Adrenal gland (tissue), 12 donors: Measurements from ENCODE around the gene LRP1B. TPM values are rescaled to one million over a fixed set of nuclear protein-coding genes. Genes with fewer than 3 reads are reported as not detected.

Experiments used
- DNase-seq, 7 donors: peaks; one replicate each; pipeline ENCODE4 v3.0.0-alpha.2; 2019 to 2020
- H3K27ac ChIP-seq, 5 donors: fragments of 200-600 bp; sonication (generic) in 4 of 5; 1 replicate in 3 of 5; 2 replicates in 2 of 5; pipeline versions ENCODE4 v1.5.1 to v1.8.0; 2016 to 2020; ENCODE audit warnings: mild to moderate bottlenecking in 1 of 5
- H3K27me3 ChIP-seq: fragments of 200-600 bp; 2 replicates; pipeline ENCODE4 v1.8.0; 2021
- H3K36me3 ChIP-seq, 2 donors: fragments of 200-600 bp; replicated peaks in 1 of 2; 1 replicate in 1 of 2; 2 replicates in 1 of 2; pipeline versions ENCODE4 v1.5.1 to v1.8.0; 2018 to 2022
- H3K4me1 ChIP-seq, 2 donors: fragments of 200-600 bp; replicated peaks in 1 of 2; 1 replicate in 1 of 2; 2 replicates in 1 of 2; pipeline versions ENCODE4 v1.5.1 to v1.8.0; 2018 to 2021
- H3K4me3 ChIP-seq, 4 donors: fragments of 200-600 bp; sonication (generic) in 3 of 4; one replicate each; pipeline ENCODE4 v1.5.1; 2016 to 2018
- H3K9me3 ChIP-seq, 3 donors: fragments of 200-600 bp; sonication (generic) in 1 of 3; replicated peaks in 1 of 3; 1 replicate in 2 of 3; 2 replicates in 1 of 3; pipeline versions ENCODE4 v1.5.1 to v1.8.0; 2016 to 2021
- CTCF ChIP-seq, 6 experiments: fragments of 450-650 bp in 4 of 6; fragments of 200-600 bp in 2 of 6; sonication (generic) in 1 of 6; IDR thresholded peaks; 1 replicate in 5 of 6; 2 replicates in 1 of 6; pipeline versions ENCODE4 v1.5.1 to v1.8.0; 2016 to 2021; ENCODE audit warnings: antibody characterized with exemption in 6 of 6, mild to moderate bottlenecking in 2 of 6, moderate library complexity in 1 of 6
- POLR2A ChIP-seq, 2 donors: fragments of 450-650 bp; IDR thresholded peaks; one replicate each; pipeline ENCODE4 v1.6.1; 2017; ENCODE audit warnings: antibody characterized with exemption in 2 of 2, mild to moderate bottlenecking in 2 of 2, moderate library complexity in 1 of 2
- WGBS, 4 donors: extraction: QIAGEN DNeasy Blood & Tissue Kit in 2 of 4; methylation state at CpG; one replicate each; pipeline versions ENCODE4 v1.1.5 to v1.1.7; 2013 to 2017; 5-methylcytosine and 5-hydroxymethylcytosine counted together
- intact Hi-C, 2 donors: fragments of 100-400 bp; cut with DNase I; formaldehyde crosslinking; loops; one replicate each; pipeline versions ENCODE4 v1.14.1 to v1.15.0; 2022 to 2023
- polyA plus RNA-seq, 3 donors: library from polyadenylated mRNA; stranded (reverse); fragments of 200-250 nt in 2 of 3; fragments of 350-450 nt in 1 of 3; fragmentation: Illumina TruSeq in 1 of 3; extraction: RNeasy Lipid Tissue Mini Kit (QIAGEN cat#74804) in 1 of 3; gene quantifications; one replicate each; pipeline ENCODE4 v1.2.3, GENCODE V29; 2013 to 2014
- total RNA-seq, 9 donors: library from RNA; depleted of rRNA in 4 of 9; stranded (reverse); fragments of >200 nt in 4 of 9; fragments of 120-200 nt in 1 of 9; fragmentation: NEBNext Ultra II Directional in 1 of 9; extraction: Animal tissue kit (Norgen Biotek cat#: 25700) in 1 of 9; gene quantifications; one replicate each; pipeline versions ENCODE4 v1.1.0 to v1.2.4, GENCODE V29; 2013 to 2023
- donor health status: healthy with polysubstance abuse.
- donor health status: Bipolar disorder and iron deficiency.
- donor health status: DM: yes; HTN: yes; CAD: no.
- donor health status: DM: no; HTN: no; CAD: no.
- donor health status: DM: no; HTN: no; CAD: no.
- donor health status: DM: yes; HTN: yes; CAD: no.

The LRP1B gene
- total and polyA plus RNA-seq, 12 donors = 0.84 to 5.4 (median 2.1) TPM

GRCh38 chr2:141856215-141856919 is 274.4 kb downstream of the LRP1B start:
- H3K36me3 ChIP-seq = no peaks in the 10 kb centered on the region
- H3K4me3 ChIP-seq = no peak overlapping the region
- 84 to 88% (median 86%) methylated on average over 5 of the region's 5 CpGs for WGBS, 4 donors
- H3K27ac ChIP-seq = no peak overlapping the region
- no peaks in the 10 kb centered on the region for H3K4me1 ChIP-seq
- no peaks in the 10 kb centered on the region for H3K27me3 ChIP-seq
- H3K9me3 ChIP-seq = no peaks in the 10 kb centered on the region
- DNase-seq = no peak
- TF ChIP-seq POLR2A (IDR thresholded peaks at IDR 0.05) (no peak), CTCF (IDR thresholded peaks at IDR 0.05) (no peak)
- intact Hi-C loops = no loop called here

- Histone ChIP-seq H3K27me3 (no peaks in the 10 kb centered on the region), H3K36me3 (no peaks in the 10 kb centered on the region)
- intact Hi-C loops = no loop called here
Measured at GRCh38 chr2:141848191-141848590, 282.6 kb downstream of the LRP1B start.

GRCh38 chr2:141844231-141844630 is 286.6 kb downstream of the LRP1B start:
- no peaks in the 10 kb centered on the region for H3K36me3 ChIP-seq
- H3K27me3 ChIP-seq = no peaks in the 10 kb centered on the region
- no peak overlapping the region for H3K27ac ChIP-seq
- intact Hi-C loops = no loop called here
- 62 to 98% (median 89%) methylated on average over 2 of the region's 2 CpGs for WGBS, 4 donors
- H3K4me3 ChIP-seq = no peak overlapping the region
- TF ChIP-seq CTCF (IDR thresholded peaks at IDR 0.05) (no peak), POLR2A (IDR thresholded peaks at IDR 0.05) (no peak)
- no peak for DNase-seq
- H3K9me3 ChIP-seq = peaks cover 0 to 11% (median 0%) of the 10 kb centered on the region in 3 donors
- H3K4me1 ChIP-seq = no peaks in the 10 kb centered on the region

More at GRCh38 chr2:141848191-141848590, 282.6 kb downstream of the LRP1B start:
- 83 to 90% (median 84%) methylated on average over 1 of the region's 1 CpG for WGBS, 4 donors
- Histone ChIP-seq H3K4me3 (no peak overlapping the region), H3K27ac (no peak overlapping the region), H3K9me3 (peaks cover 0 to 6% (median 0%) of the 10 kb centered on the region in 3 donors), H3K4me1 (no peaks in the 10 kb centered on the region)
- DNase-seq = no peak
- no peak for TF ChIP-seq CTCF (IDR thresholded peaks at IDR 0.05)
- TF ChIP-seq POLR2A (IDR thresholded peaks at IDR 0.05) = no peak

GRCh38 chr2:141835103-141835502 is 295.7 kb downstream of the LRP1B start:
- Histone ChIP-seq H3K9me3 (no peaks in the 10 kb centered on the region), H3K4me1 (no peaks in the 10 kb centered on the region), H3K4me3 (no peak overlapping the region), H3K27me3 (no peaks in the 10 kb centered on the region), H3K36me3 (no peaks in the 10 kb centered on the region), H3K27ac (no peak overlapping the region)
- WGBS, 4 donors = 81 to 100% (median 87%) methylated on average over 1 of the region's 1 CpG
- DNase-seq = no peak
- intact Hi-C loops = no loop called here
- TF ChIP-seq CTCF (IDR thresholded peaks at IDR 0.05) (no peak), POLR2A (IDR thresholded peaks at IDR 0.05) (no peak)
